GM11168 (cell line): Measurements from ENCODE around the gene SLC25A6.
"Not testable (repeated sequence)": the region's sequence is repeated elsewhere in the genome, so short reads cannot be mapped to it uniquely, and the experiment has no call there.

Experiments used
- in situ Hi-C: fragments of 300-500 bp; cut with MboI; formaldehyde crosslinking; loops from one replicate; pipeline ENCODE4 v1.12.0; 2022; ENCODE audit warnings: low sequenced_read_pairs; ENCODE audit not compliant: unreplicated experiment

SLC25A6 gene

DNA sequence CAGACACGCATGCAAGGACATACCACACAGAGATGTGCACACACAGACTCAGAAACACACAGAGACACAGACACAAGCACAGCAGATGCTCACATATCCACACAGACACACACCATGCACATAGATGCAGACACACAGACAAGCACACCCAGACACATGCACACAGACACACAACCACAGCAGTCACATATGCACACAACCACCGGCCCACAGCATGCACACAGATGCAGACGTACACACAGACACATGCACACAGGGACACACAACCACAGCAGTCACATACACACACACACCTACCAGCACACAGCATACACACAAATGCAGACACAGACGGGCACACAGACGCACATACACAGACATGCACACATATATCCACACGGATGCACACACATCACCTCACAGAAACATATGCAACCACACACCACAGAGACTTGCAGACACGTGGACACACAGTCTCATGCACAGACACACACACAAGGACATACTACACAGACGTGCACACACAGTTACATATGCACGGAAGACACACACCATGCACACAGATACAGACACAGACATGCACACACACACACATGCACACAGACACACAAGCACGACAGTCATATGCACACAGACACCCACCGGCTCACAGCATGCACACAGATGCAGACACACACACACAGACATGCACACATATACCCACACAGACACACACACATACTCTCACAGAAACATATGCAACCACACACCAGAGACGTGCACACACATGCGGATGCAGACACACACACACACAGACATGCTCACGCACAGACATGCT is 25.2 kb upstream of the SLC25A6 start:
- in situ Hi-C loops, result no loop called here

DNA sequence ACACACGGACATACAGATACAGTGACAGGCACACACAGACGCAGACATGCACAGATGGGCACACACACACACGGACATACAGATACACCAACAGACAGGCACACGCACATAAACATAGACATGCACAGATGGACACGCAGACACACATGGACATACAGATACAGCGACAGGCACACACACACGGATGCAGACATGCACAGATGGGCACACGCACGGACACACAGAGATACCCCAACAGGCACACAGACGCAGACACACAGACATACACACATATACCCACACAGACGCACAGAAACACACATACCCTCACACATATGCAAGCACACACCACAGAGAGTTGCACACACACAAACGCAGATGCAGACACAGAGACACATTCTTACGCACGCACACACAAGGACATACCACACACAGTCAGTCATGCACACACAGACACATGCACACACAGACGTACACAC is 24.4 kb upstream of the SLC25A6 start:
- in situ Hi-C loops, result no loop called here

DNA sequence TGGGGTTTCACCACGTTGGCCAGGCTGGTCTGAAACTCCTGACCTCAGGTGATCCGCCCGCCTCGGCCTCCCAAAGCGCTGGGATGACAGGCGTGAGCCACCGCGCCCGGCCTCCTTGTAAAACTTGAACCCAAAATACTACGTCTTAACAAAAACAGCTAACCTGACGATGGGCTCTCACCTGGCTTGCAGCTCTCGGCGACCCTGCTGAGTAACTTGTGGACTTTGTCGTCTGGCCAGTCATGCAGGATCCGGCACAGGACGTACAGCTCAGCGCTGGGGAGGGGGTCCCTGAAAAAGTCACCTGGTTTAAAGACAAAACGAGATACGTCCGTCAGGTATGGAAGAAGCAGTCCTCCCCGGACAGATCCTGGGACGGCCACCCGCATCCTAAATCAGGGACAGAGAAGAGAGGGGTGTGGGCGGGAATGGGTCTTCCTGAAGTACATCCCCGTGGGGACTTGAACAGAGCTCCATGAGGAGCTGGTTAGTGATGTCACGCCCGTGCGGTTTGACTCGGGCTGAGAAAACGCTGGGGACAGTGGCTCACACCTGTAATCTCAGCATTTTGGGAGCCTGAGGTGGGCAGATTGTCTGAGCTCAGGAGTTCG is 20.7 kb upstream of the SLC25A6 start:
- in situ Hi-C loops, result no loop called here

DNA sequence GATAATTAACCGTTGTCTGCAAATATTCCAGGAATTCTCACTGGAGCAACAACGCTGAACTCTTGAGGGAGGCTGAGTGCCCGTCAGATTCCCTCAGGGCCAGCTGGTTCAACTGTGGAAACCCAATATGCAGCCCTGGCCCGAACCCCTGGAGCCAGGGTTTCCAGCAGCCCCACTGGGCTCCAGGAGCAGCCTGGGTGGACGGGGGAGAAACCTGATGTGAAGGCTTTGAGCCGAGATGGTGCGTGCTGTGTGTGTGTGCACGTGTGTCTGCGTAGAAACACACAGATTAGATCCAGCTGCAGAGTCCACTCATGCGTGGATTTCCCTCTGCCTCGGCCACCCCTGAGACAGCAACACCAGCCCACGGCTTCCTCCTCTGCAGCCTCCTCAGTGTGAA is 19.4 kb upstream of the SLC25A6 start:
- in situ Hi-C loops, result no loop called here

DNA sequence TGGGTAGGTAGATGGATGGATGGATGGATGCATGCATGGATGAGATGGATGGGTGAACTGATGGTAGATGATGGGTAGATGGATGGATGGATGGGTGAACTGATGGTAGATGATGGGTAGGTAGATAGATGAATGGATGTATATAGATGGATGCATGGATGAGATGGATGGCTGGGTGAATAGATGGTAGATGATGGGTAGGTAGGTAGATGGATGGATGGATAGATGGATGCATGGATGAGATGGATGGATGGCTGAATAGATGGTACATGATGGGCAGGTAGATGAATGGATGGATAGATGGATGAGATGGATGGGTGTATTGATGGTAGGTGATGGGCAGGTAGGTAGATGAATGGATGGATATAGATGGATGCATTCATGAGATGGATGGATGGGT is 15.1 kb upstream of the SLC25A6 start:
- in situ Hi-C loops, result no loop called here

DNA sequence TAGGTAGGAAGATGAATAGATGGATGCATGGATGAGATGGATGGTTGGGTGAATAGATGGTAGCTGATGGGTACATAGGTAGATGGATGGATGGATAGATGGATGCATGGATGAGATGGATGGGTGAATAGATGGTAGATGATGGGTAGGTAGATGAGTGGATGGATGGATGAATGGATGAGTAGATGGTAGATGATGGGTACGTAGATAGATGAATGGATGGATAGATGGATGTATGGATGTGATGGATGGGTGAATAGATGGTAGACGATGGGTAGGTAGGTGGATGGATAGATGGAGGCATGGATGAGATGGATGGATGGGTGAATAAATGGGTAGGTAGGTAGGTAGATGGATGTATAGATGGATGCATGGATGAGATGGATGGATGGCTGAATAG is 13.9 kb upstream of the SLC25A6 start:
- in situ Hi-C loops, result not testable (repeated sequence)

DNA sequence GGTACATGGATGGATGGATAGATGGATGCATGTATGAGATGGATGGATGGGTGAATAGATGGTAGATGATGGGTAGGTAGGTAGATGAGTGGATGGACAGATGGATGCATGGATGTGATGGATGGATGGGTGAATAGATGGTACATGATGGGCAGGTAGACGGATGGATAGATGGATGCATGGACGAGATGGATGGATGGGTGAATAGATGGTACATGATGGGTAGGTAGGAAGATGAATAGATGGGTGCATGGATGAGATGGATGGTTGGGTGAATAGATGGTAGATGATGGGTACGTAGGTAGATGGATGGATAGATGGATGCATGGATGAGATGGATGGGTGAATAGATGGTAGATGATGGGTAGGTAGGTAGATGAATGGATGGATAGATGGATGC is 12.0 kb upstream of the SLC25A6 start:
- in situ Hi-C loops, result not testable (repeated sequence)

DNA sequence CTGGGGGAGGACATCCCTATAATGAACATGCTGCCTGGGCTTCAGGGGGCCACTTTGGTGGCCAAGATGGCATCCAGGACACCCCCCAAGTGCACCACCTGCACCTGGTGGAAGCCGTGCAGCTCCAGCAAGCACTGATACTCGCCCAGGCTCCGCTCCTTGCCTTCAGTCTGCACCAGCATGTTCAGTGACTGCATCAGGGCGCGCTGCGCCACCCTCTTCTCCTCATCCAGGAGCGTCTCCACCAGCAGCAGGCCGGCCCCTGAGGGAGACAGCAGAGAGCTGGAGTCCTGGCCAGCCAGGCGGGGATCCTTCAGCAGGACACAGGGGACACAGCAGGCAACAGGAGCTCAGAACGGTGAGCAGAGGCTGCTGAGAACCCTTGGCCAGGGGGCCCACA is 11.3 kb upstream of the SLC25A6 start:
- in situ Hi-C loops, result no loop called here

DNA sequence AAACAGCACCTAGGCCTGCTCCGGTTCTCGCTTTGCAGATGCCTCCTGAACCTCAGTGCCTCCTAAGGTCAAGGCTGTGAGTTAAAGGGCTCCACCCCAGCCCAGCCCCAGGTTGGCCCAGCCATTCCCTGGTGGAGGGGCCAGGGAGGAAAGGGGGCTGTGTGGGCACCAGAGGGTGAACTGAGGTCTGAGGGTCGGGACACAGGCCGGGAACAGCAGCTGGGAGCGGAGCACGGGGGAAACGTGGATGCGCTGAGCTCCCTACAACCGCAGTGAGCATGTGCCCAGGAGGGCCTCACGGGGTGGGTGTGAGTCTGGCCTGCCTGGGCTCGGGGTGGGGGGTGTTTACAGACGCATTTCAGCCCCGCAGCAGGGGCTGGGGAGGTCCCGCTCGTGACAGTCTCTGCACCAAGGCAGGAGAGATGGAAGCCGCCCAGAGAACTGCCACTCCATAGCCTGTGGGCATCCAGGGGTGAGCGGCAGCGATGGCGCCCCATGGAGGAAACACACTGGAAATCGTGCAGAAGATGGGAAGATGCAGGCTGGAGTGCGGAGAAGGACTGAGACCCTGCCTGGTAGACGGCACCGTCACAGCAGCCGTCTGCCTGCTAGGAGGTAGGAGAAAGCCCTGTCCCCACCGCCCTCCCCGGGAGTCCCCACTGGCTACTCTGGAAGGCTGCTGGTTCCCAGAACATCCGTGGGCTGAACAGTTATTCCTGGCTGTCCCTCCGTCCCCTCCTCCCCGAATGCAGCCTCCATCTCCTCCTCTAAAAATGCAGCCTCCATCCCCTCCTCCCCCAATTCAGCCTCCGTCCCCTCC is 9.9 kb upstream of the SLC25A6 start:
- in situ Hi-C loops, result no loop called here

DNA sequence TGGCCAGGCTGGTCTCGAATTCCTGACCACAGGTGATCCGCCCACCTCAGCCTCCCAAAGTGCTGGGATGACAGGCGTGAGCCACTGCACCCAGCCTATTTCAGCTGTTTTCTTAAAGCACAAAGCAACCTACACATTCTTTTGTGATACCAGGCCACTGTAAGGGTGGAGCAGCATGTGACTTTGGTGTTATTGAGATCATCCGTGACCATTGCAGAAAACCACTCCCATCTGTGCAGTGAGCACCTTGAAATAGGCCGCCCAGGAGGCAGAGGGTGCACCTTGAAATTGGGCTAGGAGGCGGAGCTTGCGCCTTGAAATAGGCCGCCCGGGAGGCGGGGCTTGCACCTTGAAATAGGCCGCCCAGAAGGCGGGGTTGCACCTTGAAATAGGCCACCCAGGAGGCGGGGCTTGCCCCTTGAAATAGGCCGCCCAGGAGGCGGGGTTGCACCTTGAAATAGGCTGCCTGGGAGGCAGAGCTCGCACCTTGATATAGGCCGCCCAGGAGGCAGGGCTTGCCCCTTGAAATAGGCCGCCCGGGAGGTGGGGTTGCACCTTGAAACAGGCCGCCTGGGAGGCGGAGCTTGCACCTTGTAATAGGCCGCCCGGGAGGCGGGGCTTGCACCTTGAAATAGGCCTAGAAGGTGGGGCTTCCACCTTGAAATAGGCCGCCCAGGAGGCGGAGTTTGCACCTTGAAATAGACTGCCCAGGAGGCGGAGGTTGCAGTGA is 9.0 kb upstream of the SLC25A6 start:
- in situ Hi-C loops, result no loop called here

DNA sequence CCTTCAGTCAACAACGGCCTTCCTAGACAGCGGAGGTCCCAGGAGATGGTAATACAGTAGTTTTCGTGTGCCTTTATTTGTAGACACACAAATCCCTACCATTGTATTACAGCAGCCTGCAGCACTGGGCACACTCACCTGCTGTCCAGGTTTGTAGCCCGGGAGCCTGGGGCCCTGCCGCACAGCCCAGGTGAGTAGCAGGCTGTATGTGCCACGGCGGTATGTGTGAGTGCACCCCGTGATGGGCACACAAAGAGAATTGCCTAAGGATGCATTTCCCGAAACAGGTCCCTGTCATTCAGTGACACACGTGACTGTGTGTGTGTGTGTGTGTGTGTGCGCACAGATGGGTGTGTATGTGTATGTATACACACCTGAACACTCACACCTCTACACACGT is 8.1 kb upstream of the SLC25A6 start:
- in situ Hi-C loops, result no loop called here

DNA sequence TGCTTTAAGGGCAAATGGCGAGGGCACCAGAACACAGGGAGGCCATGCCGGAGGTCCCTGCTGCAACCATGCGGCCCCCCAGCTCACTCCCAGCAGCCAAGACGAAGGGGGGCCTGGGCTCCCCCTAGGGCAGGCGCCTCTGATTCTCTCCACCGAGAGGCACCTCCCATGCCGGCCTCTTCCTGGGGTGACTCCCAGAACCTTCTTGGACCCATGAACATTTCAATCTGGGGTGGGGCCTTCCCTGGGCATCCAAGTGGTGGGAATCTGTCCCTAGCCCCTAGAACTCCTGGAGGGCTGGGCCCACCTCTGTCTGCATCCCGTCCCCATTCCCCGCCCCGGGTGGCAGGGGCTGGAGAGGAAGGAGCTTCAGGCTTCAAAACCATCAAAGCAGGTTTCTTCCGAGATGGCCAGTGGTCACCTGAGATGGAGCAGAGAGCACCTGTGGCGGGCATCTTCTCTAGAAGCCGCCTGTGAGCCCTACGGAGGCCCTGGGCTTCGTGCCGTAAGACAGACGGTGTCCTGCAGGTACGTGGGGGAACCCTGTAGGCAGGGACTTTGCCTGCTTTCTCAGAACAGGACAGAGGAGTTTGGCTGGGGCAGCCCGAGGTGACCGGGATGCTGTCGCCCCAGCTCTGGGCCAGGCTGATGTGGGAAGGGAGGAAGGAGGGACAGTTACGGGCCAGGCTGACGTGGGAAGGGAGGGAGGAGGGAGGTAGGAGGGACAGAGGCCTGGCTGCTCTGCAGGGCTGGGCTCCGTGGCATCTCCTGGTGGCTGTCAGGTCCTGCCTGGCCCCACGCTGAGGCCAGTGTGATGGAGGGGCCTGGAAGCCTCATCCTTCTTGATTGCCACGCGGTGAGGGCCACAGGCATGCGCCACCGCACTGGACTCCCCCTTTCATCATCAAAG is 6.8 kb upstream of the SLC25A6 start:
- in situ Hi-C loops, result no loop called here

DNA sequence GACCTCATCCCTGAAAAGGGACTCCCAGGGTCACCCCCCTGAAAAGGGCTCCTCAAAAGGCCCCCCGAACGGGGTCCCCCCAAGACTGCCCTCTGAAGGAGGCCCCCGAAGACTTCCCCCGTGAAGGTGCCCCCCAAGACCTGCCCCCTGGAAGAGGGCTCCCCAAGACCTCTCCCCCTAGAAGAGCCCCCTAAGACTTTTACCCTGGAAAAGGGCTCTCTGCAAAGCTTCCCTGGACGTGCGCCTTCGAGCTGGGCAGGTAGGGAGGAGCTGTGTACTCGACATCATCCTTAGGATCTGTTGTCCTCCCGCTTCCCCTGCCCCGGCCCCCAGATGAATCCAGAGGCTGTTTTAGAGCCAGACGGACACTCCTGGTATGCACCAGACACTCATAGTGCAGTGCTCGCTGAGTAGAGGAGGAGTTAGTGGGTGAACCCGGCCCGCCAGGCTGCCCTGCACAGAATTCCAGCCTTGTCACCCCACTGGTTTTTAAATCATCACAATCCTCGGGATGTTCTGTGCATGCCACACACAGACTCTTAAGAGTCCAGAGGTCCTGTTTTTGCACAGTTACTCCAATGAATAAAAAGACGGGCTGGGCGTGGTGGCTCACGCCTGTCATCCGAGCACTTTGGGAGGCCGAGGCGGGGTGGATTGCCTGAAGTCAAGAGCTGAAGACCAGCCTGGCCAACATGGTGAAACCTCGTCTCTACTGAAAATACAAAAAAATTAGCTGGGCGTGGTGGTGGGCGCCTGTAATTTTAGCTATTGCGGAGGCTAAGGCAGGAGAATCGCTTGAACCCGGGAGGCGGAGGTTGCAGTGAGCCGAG is 5.7 kb upstream of the SLC25A6 start:
- in situ Hi-C loops, result no loop called here

DNA sequence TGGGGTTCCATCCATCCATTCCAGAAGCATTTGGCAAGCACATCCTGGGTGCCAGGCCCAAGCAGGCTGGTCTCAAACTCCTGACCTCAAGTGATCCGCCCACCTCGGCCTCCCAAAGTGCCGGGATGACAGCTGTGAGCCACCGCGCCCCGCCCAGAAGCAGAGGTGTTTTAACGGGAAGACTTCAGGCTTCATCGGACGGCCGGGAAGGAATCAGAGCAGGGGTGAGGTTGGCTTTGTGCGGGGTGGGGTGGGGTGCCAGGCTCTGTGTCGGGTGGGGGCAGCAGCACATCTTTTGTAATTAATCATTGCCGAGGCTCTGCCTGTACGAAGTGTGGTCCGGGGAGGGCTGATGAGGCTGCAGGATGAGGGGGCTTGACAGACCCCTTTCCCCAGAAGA is 5.1 kb upstream of the SLC25A6 start:
- in situ Hi-C loops, result no loop called here

DNA sequence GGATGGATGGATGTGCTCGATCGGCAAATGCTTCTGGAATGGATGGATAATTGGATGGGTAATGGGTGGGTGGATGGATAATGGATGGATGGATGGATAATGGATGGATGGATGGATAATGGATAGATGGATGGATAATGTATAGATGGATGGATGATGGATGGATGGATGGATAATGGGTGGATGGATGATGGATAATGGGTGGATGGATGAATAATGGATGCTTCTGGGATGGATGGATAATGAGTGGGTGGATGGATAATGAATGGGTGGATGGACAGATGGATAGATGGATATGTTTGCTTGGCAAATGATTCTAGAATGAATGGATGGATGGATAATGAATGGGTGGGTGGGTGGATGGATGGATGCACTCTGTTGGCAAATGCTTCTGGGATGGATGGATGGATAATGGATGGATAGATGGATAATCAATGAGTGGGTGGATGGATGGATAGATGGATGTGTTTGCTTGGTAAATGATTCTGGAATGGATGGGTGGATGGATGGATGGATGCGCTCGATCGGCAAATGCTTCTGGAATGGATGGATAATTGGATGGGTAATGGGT is 3.8 kb upstream of the SLC25A6 start:
- in situ Hi-C loops, result no loop called here

DNA sequence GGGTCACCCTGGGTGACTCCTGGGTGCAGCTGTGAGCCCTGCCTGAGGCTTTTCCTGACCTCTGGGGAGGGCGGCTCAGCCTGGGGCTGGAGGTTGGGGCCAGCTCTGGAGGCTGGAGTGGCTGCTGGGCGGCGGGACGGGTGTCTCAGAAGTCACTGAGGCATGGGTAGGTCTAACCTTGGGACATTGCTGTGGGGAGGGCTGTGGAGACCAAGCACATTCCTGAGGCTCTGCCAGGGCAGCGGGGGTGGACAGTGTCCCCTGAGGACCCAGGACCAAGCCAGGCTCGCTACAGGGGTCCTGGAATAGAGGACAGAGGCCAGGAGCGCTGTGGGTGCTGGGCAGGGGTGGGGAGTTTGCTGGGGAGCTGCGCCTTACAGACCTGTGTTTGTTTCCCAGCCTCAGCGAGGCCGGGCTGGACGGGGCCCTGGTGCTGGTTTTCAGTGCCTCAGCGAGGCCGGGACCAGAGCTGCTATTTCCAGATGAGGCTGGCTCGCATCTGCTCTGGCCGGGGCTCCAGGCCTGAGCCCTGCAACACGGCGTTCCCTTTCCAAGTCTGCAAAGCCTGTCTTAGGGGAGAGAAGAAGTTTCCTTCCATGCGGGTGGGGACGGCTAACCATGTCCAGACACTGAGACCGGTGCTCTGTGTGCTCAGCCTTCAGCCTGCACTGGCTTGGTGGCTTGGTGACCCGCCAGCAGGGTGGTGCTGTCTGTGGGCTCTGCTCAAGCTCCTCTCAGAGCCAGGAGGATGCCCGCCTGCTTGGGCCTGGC is 3.0 kb upstream of the SLC25A6 start:
- in situ Hi-C loops, result no loop called here

DNA sequence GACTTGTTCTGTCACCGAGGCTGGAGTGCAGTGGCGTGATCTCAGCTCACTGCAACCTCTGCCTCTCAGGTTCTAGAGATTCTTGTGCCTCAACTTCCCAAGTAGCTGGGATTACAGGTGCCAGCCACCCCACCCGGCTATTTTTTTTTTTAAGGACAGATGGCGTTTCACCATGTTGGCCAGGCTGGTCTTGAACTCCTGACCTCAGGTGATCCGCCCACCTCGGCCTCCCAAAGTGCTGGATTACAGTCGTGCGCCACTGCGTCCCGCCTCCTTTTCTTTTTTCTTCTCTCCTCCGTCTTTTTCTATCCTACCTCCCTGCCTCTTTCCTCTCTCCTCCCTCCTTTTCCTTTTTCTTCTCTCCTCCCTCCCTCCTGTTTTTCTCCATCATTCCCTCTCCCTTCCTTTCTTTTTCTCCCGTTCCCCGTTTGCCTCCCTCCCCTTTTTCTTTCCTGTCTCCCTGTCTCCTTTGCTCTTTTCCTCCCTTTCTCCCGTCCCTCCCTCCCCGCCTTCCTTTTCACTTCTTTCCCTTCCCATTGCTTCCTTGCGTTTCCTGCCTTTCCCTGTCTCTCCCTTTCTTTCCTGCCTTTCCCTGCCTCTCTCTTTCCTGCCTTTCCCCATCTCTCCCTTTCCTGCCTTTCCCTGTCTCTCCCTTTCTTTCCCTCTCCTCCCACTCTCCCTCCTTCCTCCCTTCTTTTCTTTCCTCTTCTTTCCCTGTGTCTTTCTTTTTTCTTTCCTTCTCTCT is 2.1 kb upstream of the SLC25A6 start:
- in situ Hi-C loops, result no loop called here
